ENCODE measurements around the gene ZSWIM8.

Gene ZSWIM8

DNA sequence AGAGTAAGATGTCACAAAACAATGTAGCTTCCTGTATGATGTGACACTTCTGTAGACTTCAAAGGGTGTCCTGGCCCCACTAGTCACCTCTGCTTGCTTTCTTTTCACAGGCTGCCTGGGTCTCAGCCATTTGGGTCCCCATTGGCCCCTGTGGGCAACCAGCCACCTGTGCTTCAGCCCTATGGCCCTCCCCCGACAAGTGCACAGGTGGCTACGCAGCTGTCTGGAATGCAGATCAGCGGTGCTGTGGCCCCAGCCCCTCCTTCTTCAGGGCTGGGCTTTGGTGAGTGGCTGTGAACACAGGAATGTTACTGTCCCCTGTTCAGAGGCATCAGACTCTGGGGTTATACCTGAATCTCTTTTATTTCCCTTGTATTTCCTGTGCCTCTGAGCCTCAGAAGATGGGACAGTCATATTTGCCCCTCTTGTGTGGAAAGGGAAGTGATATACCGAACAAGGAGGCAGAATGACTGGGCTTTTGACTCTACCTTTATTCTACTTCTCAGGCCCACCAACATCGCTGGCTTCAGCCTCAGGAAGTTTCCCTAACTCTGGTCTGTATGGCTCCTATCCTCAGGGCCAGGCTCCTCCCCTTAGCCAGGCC lies 25.8 kb upstream of the ZSWIM8 start:
- TF ChIP-seq, protein P1, sequence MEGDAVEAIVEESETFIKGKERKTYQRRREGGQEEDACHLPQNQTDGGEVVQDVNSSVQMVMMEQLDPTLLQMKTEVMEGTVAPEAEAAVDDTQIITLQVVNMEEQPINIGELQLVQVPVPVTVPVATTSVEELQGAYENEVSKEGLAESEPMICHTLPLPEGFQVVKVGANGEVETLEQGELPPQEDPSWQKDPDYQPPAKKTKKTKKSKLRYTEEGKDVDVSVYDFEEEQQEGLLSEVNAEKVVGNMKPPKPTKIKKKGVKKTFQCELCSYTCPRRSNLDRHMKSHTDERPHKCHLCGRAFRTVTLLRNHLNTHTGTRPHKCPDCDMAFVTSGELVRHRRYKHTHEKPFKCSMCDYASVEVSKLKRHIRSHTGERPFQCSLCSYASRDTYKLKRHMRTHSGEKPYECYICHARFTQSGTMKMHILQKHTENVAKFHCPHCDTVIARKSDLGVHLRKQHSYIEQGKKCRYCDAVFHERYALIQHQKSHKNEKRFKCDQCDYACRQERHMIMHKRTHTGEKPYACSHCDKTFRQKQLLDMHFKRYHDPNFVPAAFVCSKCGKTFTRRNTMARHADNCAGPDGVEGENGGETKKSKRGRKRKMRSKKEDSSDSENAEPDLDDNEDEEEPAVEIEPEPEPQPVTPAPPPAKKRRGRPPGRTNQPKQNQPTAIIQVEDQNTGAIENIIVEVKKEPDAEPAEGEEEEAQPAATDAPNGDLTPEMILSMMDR (IDR thresholded peaks at IDR 0.05; ENCODE audit: unreplicated experiment in 3 of 3) = no peak
- Mint-ChIP-seq H3K27me3 (ENCODE audit: low read depth) (no peaks in the 10 kb centered on the region), H3K27ac (peak overlapping the region in 1 of 3 experiments; percentile 28), H3K36me3 (ENCODE audit: low read depth) (peaks cover 62% of the 10 kb centered on the region), H3K4me1 (peaks cover 30% of the 10 kb centered on the region), H3K9me3 (no peaks in the 10 kb centered on the region), H3K4me3 (no peak overlapping the region)

DNA sequence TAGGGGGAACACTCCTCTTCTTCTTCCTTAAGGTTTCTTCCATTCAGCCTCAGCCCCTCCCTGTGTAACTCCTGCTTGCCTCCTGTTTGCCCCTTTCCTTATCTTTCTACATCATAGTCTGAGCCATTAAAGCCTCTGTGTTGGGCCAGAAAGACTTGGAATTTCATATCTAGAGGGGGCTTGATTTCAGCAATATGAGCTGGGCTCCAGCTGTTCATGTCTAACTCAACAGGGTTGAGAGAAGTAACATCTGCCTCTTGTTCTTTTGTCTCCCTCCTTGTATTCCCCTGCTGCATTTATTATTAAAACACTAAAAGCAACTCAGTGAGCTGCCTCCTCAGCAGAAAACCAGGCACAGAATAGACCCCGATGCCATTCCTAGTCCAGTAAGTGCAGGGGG lies 23.6 kb upstream of the ZSWIM8 start:
- H3K9me3 Mint-ChIP-seq = no peaks in the 10 kb centered on the region
- no peaks in the 10 kb centered on the region for H3K27me3 Mint-ChIP-seq (ENCODE audit: low read depth)
- TF ChIP-seq, protein P1 (IDR thresholded peaks at IDR 0.05; ENCODE audit: unreplicated experiment in 3 of 3) = no peak
- peaks cover 74% of the 10 kb centered on the region for H3K36me3 Mint-ChIP-seq (ENCODE audit: low read depth)
- peaks cover 30% of the 10 kb centered on the region for H3K4me1 Mint-ChIP-seq
- peak overlapping the region; percentile 77 to 93 (median 88) for H3K27ac Mint-ChIP-seq
- peak overlapping the region in 2 of 3 experiments; percentile 43 to 68 for H3K4me3 Mint-ChIP-seq

DNA sequence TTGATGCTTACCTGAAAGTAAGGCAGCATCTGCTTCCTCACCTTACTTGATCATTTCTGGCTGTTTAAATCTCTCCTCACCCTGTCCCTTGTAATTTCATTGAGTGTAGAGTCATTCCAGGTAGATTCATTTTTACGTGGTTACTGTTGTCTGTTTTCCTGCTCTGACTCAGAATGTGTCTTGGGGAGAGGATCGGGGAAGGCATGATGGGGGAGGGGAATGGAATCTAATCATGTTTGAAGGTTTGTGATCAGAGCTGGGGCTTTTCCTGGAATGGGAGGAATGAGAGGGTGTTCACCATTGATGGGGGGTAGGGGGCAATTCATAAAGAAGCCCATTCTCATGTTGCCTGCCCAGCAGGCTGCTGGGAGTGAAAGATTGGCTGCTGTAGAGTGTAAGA lies 22.5 kb upstream of the ZSWIM8 start:
- TF ChIP-seq, protein P1 (IDR thresholded peaks at IDR 0.05; ENCODE audit: unreplicated experiment in 3 of 3) = no peak
- Mint-ChIP-seq H3K27me3 (ENCODE audit: low read depth) (no peaks in the 10 kb centered on the region), H3K4me1 (peaks cover 30% of the 10 kb centered on the region), H3K9me3 (no peaks in the 10 kb centered on the region), H3K4me3 (peak overlapping the region in 1 of 3 experiments; percentile 27), H3K36me3 (ENCODE audit: low read depth) (peaks cover 75% of the 10 kb centered on the region), H3K27ac (peak overlapping the region in 2 of 3 experiments; percentile 1 to 8)

DNA sequence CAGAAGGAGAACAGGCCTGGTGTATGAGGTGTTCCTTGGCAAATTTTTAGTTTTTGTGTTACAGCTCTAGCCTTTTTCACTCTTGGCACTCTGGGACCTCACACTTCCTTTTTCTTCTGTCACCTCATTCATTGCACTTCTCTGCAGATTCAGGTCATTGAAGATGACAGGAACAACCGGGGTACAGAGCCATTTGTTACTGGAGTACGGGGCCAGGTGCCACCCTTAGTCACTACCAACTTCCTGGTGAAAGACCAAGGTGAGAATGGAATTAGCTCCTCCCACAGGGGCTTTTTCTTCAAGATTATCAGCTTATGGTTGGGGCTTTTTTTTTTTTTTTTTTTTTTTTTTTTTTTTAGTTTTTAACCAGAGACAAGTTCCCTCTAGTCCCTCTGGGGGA lies 22.1 kb upstream of the ZSWIM8 start:
- Mint-ChIP-seq H3K27me3 (ENCODE audit: low read depth) (no peaks in the 10 kb centered on the region), H3K36me3 (ENCODE audit: low read depth) (peaks cover 77% of the 10 kb centered on the region), H3K9me3 (no peaks in the 10 kb centered on the region), H3K4me3 (no peak overlapping the region), H3K27ac (peak overlapping the region in 1 of 3 experiments; percentile 8), H3K4me1 (peaks cover 30% of the 10 kb centered on the region)
- TF ChIP-seq, protein P1 (IDR thresholded peaks at IDR 0.05; ENCODE audit: unreplicated experiment in 3 of 3) = no peak

DNA sequence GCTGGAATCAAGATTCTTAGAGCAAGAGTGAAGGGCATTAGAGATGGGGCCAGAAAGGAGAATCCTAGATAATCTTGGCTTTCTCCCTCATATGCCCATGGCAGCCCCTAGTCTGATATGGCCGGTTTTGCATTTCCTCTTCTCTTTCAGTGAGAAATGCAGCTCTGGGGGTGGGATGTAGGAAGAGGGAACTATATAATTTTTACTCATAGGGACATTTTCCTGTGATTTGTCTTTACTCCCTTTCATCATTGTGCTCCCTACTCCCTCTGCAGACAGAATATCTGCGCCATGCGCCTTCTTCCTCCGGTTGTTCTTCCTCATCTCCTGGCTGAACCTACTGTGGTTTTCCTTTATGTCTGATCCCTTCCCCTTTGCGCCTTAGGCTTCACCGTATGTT lies 20.3 kb upstream of the ZSWIM8 start:
- peaks cover 81% of the 10 kb centered on the region for H3K36me3 Mint-ChIP-seq (ENCODE audit: low read depth)
- H3K9me3 Mint-ChIP-seq = no peaks in the 10 kb centered on the region
- no peak overlapping the region for H3K27ac Mint-ChIP-seq
- H3K27me3 Mint-ChIP-seq (ENCODE audit: low read depth) = no peaks in the 10 kb centered on the region
- TF ChIP-seq, protein P1 (IDR thresholded peaks at IDR 0.05; ENCODE audit: unreplicated experiment in 3 of 3) = no peak
- H3K4me1 Mint-ChIP-seq = peaks cover 25% of the 10 kb centered on the region
- H3K4me3 Mint-ChIP-seq = no peak overlapping the region

DNA sequence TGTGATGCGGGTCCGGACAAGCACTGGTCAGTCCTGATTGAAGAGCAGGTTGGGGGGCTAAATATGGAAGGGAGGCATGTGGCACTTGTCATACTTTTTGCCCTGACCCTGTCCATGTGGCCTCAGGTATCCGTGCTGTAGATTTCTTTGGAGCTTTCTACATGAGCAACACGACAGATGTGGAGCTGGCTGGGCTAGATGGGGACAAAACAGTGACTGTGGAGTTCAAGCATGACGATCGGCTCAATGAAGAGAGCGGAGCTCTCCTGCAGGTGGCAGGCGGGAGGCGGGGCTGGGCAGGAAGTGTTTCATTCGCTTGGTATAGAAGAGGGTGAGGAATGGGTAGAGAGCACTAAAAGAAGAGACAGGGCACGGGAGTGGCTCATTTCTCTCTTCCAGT lies 16.5 kb upstream of the ZSWIM8 start:
- H3K4me3 Mint-ChIP-seq = peak overlapping the region; percentile 28 to 62 (median 50)
- H3K9me3 Mint-ChIP-seq = no peaks in the 10 kb centered on the region
- peaks cover 67% of the 10 kb centered on the region for H3K36me3 Mint-ChIP-seq (ENCODE audit: low read depth)
- H3K4me1 Mint-ChIP-seq = peaks cover 20% of the 10 kb centered on the region
- TF ChIP-seq, protein P1 (IDR thresholded peaks at IDR 0.05; ENCODE audit: unreplicated experiment in 3 of 3) = no peak
- H3K27me3 Mint-ChIP-seq (ENCODE audit: low read depth) = no peaks in the 10 kb centered on the region
- peak overlapping the region in 2 of 3 experiments; percentile 0 to 8 for H3K27ac Mint-ChIP-seq
